ENCODE data around the gene SPON1. TPM values are rescaled to one million over a fixed set of nuclear protein-coding genes. Genes with fewer than 3 reads are reported as not detected.
"Not testable (repeated sequence)": the region's sequence is repeated elsewhere in the genome, so short reads cannot be mapped to it uniquely, and the experiment has no call there.

Gene SPON1
- polyA plus RNA-seq, 4 donors = 73.8 to 93.4 (median 89.9) TPM

DNA sequence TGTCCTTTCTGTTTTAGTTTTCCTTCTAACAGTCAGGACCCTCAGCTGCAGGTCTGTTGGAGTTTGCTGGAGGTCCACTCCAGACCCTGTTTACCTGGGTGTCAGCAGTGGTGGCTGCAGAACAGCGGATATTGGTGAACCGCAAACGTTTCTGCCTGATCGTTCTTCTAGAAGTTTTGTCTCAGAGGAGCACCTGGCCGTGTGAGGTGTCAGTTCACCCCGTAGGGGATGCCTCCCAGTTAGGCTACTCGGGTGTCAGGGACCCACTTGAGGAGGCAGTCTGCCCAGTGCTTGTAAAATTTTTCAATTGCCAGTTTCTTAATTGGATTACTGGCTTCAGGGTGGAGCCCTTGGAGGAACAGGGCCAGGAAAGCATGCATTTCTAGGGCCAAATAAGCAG, 211.2 kb downstream of the SPON1 start:
- not testable (repeated sequence) for DNase-seq (ENCODE audit: low read depth in 4 of 4, low spot score in 3 of 4)

GRCh38 chr11:14179116-14179820, 216.7 kb downstream of the SPON1 start:
- DNase-seq (ENCODE audit: low read depth in 4 of 4, low spot score in 3 of 4) = no peak

- peak in 1 of 4 donors; percentile 16 for DNase-seq (ENCODE audit: low read depth in 4 of 4, low spot score in 3 of 4)
Observed at GRCh38 chr11:14181121-14181520, 218.6 kb downstream of the SPON1 start.

GRCh38 chr11:14182833-14183364, 220.4 kb downstream of the SPON1 start:
- DNase-seq (ENCODE audit: low read depth in 4 of 4, low spot score in 3 of 4) = no peak

GRCh38 chr11:14184028-14184940, 221.8 kb downstream of the SPON1 start:
- DNase-seq (ENCODE audit: low read depth in 4 of 4, low spot score in 3 of 4) = no peak

- no peak for DNase-seq (ENCODE audit: low read depth in 4 of 4, low spot score in 3 of 4)
Observed at GRCh38 chr11:14185461-14185860, 222.9 kb downstream of the SPON1 start.

DNA sequence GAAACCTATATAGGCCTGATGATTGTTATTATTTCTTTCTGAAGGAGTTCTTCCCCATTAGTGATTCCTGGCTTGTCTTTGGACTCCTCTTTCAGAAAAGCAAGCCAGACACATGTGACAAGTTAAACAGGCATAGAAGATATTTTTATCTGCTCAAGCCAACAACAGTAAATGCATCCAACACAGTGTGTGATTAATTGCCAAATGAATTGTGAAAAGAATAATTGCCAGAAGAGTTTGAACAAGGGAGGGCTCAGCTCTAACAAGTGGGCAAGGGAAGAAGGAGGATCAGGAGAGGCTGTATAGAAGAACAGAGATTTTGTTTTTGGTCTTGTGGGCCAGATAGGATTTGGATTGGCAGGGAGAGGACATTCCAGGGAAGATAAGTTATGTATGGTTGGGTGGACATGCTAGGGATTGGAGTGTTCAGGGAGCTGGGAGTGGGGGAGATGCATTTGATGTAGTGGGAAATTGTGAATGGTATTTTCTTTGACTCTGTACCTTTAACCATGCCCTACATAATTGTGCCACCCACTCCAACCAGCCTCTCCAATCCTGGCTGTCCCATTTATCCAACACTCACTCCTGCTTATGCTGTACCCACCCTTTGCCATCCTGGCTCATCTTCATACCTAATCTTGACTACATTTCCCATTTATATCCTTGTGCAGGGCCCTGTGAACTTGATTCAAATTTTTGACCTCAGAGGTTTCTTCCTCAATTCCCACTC, 223.7 kb downstream of the SPON1 start:
- no peak for DNase-seq (ENCODE audit: low read depth in 4 of 4, low spot score in 3 of 4)

DNA sequence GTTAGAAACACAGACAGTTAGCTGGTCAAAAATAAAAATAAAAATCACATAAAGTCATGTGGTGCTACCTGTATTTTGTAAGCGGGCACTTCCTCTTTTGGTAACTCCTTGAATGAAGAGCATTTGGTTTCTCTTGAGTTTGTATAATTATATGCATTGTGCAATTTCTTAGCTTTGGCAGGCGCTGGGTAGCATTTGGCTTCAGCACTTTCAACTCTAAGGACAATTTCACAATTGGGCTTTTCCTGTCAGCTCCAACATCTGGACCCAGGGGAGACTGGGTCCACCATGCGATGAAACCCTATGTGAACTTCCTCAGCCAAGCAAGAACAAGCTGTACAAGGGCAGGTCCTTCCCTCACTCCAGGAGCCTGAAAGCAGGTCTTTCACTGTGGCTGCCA, 227.4 kb downstream of the SPON1 start:
- DNase-seq (ENCODE audit: low read depth in 4 of 4, low spot score in 3 of 4) = no peak

DNA sequence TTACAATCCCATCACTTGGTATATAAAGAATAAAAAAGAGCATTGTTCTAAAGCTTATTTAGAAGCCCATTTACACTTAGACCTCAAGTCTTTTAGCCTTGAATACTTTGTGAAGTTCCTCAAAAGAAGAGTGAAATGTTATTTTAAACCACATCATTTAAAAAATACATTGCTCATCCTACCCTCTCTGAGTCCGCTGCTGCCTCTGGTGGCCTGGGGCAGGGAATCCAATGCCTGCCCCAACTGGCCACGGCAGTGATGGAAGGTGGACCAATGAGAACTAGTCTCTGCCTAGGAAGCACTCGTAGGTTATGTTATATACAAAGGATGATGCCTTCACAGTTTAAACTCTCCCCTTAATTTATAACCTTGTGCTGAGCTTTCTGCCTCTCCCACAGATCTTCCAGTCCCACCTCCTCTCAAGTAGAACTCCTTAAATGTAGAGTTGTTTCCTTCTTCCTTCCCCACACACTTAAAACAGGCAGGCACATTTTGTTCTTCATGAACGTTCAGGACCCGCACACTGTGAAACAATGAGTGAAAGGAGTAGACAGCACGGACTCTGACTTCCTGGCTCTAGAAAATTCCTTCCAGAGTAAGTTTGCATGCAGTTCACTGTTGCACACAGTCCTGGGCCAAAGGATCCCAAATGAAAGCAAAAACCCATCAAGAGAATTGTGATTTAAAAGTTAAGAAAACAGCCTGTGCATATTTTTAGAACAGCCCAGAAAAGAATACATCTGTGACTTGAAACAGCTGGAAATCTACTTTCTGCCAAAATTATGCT, 228.7 kb downstream of the SPON1 start:
- peak in 1 of 4 donors; percentile 46 for DNase-seq (ENCODE audit: low read depth in 4 of 4, low spot score in 3 of 4)

DNA sequence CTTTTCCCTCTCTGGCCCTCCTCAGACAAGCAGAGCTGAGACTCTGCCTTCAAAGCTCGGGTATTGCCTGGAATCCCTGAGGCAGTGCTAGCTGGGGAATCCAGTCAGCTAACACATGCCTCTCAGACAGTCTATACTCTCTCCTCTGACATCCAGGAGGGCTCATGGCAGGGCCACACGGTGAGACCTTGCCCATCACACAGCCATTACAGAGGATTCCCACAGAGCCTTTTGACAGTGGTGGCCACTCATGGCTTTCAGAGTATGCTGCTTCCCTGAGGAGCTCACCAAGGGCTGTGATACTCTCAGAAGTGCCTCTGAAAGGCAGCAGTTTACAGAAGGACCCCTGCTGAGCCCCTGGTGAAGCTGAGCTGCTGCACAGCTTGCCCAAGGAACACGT, 231.1 kb downstream of the SPON1 start:
- DNase-seq (ENCODE audit: low read depth in 4 of 4, low spot score in 3 of 4) = no peak

DNA sequence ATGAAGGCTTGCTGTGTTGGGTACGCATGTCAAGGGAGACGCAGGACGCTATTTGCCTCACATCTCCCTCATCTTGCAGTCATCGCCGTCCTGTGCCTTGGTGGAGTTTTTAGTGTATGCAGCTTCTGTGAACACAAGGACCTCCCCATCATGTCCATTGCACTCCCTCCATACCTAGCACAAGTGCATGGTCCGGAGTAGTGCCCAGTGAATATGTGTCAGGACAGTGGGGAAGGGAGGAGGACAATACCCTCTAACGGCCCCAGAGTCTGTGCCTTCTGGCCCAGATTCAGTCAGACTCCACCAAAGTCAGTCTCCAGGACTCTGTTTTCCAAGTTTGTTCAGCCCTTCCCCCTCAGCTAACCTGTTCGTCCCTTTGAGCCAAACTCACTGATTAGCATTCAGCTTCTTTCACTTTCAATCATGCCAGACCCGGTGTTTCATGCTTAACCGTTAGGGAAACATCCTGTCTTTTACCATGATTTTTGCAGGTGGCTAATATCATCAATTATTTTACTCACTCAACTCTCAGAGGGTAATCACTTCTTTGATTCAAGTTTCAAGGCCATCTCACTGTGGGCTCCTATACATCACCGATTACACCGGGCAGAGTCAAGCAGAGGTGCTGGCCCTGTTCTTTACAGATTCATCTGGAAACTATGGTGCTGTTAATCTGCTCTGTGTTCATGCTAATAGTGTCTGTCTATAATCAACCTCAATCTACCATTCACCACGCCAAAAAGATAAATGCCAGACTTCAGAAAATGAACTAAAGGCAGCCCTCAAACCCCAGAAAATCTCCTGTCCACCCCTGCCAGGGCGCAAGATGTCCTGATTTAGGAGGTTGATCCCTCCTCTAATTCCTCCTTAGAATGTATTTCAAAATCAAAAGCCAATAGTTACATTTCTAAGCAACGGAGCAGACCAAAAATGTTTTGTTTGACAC, 240.0 kb downstream of the SPON1 start:
- DNase-seq (ENCODE audit: low read depth in 4 of 4, low spot score in 3 of 4) = no peak

- no peak for DNase-seq (ENCODE audit: low read depth in 4 of 4, low spot score in 3 of 4)
Observed at GRCh38 chr11:14203321-14203720, 240.8 kb downstream of the SPON1 start.

DNA sequence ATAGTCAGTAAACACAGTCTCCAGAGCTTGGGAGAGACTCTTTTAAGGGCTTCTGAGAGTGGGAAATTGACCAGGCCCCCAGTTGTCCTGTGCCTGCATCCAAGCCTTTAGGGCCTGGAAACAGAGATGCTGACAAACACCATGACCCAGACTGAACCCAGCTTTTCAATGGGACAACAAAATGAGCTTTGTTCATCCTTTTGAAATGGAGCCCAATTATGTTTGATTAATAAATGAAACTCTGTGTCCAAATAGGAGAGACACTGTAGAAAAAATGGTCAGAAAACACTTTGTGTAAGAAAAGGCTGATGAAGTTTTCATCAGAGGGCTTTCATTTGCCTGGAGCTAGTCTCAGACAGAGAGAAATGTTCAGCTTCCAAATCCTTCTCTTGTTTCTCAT, 250.5 kb downstream of the SPON1 start:
- no peak for DNase-seq (ENCODE audit: low read depth in 4 of 4, low spot score in 3 of 4)

GRCh38 chr11:14218728-14219127, 256.2 kb downstream of the SPON1 start:
- DNase-seq (ENCODE audit: low read depth in 4 of 4, low spot score in 3 of 4) = no peak

- DNase-seq (ENCODE audit: low read depth in 4 of 4, low spot score in 3 of 4) = no peak
Observed at GRCh38 chr11:14223636-14224288, 261.2 kb downstream of the SPON1 start.

DNA sequence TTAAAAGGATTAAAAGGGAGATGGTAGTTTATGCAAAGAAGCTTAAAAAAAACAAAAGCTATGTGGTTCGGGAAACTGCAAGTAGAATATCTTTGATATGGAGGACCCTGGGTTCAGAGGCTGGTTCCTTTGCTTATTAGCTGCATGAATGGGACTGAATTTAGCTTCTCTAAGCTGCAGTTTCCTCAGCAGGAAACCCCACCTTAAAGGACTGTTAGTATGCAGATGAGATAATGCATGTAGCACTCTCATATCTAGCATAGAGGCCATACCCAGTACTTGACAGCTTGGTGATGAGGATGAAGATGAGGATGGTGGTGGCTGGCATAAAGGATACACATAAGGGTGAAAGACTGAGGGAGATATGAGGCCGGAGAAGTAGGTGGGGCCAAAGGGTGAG, 261.9 kb downstream of the SPON1 start:
- DNase-seq (ENCODE audit: low read depth in 4 of 4, low spot score in 3 of 4) = no peak

DNA sequence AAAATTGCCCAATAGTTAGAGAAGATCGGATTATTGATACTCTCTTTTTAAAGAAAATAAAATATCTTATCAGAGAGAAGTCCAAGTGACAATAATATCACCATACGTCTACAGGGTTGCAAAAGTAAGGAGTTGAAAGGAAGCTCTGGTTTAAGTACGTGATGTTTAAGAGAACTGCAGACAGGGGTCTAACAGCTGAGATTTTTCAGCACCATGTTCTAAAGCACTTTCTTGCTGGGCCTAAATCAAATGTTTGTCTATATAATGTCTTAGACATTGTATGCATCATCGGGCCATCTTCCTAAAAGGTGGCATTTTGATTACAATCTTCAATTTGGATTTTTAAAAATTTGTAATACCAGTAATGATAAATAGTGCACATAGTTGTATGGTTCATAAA, 263.1 kb downstream of the SPON1 start:
- no peak for DNase-seq (ENCODE audit: low read depth in 4 of 4, low spot score in 3 of 4)

- no peak for DNase-seq (ENCODE audit: low read depth in 4 of 4, low spot score in 3 of 4)
Observed at GRCh38 chr11:14228356-14228755, 265.8 kb downstream of the SPON1 start.

DNA sequence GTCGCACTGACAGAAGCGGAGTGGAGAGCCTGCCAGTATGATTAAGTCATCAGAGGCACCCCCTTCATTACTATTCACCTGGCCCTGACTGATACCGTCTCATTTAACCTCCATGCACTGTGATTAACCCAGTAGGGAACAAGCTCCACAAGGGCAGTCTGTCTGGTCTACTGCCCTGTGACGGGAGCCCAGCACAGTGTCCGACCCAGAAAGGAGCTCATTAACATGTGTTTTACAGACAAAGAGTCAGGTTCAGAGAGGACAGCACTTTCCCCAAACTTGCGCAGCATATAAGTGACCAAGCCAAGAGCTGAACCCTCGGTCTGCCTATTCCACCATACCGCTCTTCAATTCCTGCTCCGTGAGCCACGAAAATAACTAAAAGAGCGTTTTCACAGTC, 266.9 kb downstream of the SPON1 start:
- no peak for DNase-seq (ENCODE audit: low read depth in 4 of 4, low spot score in 3 of 4)
